K562 (cell line): ENCODE measurements around the gene LIMS1. TPM values are rescaled to one million over a fixed set of nuclear protein-coding genes. Genes with fewer than 3 reads are reported as not detected.

Source experiments
- EZH2 ChIP-seq: IDR thresholded peaks from 2 replicates; pipeline ENCODE4 v1.6.1; 2012; ENCODE audit warnings: low read depth, mild to moderate bottlenecking, inconsistent platforms, low read length, borderline replicate concordance
- RCOR1 ChIP-seq, 2 experiments: IDR thresholded peaks; 2 replicates each; pipeline ENCODE4 v1.6.1; 2012; ENCODE audit warnings: low read depth in 2 of 2, low read length in 2 of 2, borderline replicate concordance in 1 of 2, improper control_type of control experiment in 1 of 2
- SMAD3 ChIP-seq: fragments of 450-650 bp; formaldehyde crosslinking; conservative IDR thresholded peaks from 2 replicates; pipeline ENCODE4 v1.4.0; 2020; ENCODE audit warnings: mild to moderate bottlenecking
- polyA plus RNA-seq, 8 experiments: library from polyadenylated mRNA; depleted of rRNA in 4 of 8; stranded (reverse) in 5 of 8; unstranded in 3 of 8; fragments of >200 nt; fragmentation: Nextera tagmentation in 2 of 8; fragmentation: Illumina TruSeq in 1 of 8; extraction: Ambion mirVana in 2 of 8; extraction: Trizol in 1 of 8; gene quantifications; 2 replicates each; pipeline versions ENCODE4 v1.2.1 to v1.2.3, GENCODE V29; 2011 to 2014; ENCODE audit warnings: inconsistent platforms in 1 of 8, missing spikeins in 1 of 8
- total RNA-seq, 7 experiments: library from RNA; depleted of rRNA in 6 of 7; stranded (reverse); fragments of >200 nt in 6 of 7; fragmentation: Illumina TruSeq in 2 of 7; extraction: Trizol in 2 of 7; gene quantifications; 2 replicates each; pipeline versions ENCODE4 v1.2.1 to v1.2.3, GENCODE V29; 2011 to 2021; ENCODE audit warnings: low replicate concordance in 1 of 7
- TF ChIP-seq, protein P1 (sequence below), 2 experiments: fragments of 450-650 bp in 1 of 2; sonication (generic) in 1 of 2; formaldehyde crosslinking in 1 of 2; IDR thresholded peaks; 2 replicates each; pipeline versions ENCODE4 v1.7.1 to v1.9.0; 2016 to 2022; ENCODE audit warnings: inconsistent platforms in 1 of 2, mild to moderate bottlenecking in 1 of 2, missing genetic modification reagents in 1 of 2

The LIMS1 gene
- total and polyA plus RNA-seq, 9 of the 15 experiments (the other 6 are each of a cell fraction or from before 2014, with no cell fraction given) = 52.8 to 134 (median 81.0) TPM

- TF ChIP-seq, protein P1, sequence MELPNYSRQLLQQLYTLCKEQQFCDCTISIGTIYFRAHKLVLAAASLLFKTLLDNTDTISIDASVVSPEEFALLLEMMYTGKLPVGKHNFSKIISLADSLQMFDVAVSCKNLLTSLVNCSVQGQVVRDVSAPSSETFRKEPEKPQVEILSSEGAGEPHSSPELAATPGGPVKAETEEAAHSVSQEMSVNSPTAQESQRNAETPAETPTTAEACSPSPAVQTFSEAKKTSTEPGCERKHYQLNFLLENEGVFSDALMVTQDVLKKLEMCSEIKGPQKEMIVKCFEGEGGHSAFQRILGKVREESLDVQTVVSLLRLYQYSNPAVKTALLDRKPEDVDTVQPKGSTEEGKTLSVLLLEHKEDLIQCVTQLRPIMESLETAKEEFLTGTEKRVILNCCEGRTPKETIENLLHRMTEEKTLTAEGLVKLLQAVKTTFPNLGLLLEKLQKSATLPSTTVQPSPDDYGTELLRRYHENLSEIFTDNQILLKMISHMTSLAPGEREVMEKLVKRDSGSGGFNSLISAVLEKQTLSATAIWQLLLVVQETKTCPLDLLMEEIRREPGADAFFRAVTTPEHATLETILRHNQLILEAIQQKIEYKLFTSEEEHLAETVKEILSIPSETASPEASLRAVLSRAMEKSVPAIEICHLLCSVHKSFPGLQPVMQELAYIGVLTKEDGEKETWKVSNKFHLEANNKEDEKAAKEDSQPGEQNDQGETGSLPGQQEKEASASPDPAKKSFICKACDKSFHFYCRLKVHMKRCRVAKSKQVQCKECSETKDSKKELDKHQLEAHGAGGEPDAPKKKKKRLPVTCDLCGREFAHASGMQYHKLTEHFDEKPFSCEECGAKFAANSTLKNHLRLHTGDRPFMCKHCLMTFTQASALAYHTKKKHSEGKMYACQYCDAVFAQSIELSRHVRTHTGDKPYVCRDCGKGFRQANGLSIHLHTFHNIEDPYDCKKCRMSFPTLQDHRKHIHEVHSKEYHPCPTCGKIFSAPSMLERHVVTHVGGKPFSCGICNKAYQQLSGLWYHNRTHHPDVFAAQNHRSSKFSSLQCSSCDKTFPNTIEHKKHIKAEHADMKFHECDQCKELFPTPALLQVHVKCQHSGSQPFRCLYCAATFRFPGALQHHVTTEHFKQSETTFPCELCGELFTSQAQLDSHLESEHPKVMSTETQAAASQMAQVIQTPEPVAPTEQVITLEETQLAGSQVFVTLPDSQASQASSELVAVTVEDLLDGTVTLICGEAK (IDR thresholded peaks at IDR 0.05) = no peak
- TF ChIP-seq, protein P1 (CRISPR knock-in tag; IDR thresholded peaks at IDR 0.05) = no peak
- TF ChIP-seq SMAD3 (CRISPR knock-in tag) (no peak), RCOR1 (IDR thresholded peaks at IDR 0.05; ENCODE audit: borderline replicate concordance in 1 of 2, low read depth in 2 of 2, low read length in 2 of 2) (no peak), EZH2 (no peak)
Measured at GRCh38 chr2:108579623-108580022, 45.4 kb downstream of the LIMS1 start (continued).
